Measurements from ENCODE around the gene WWP2.

The WWP2 gene

DNA sequence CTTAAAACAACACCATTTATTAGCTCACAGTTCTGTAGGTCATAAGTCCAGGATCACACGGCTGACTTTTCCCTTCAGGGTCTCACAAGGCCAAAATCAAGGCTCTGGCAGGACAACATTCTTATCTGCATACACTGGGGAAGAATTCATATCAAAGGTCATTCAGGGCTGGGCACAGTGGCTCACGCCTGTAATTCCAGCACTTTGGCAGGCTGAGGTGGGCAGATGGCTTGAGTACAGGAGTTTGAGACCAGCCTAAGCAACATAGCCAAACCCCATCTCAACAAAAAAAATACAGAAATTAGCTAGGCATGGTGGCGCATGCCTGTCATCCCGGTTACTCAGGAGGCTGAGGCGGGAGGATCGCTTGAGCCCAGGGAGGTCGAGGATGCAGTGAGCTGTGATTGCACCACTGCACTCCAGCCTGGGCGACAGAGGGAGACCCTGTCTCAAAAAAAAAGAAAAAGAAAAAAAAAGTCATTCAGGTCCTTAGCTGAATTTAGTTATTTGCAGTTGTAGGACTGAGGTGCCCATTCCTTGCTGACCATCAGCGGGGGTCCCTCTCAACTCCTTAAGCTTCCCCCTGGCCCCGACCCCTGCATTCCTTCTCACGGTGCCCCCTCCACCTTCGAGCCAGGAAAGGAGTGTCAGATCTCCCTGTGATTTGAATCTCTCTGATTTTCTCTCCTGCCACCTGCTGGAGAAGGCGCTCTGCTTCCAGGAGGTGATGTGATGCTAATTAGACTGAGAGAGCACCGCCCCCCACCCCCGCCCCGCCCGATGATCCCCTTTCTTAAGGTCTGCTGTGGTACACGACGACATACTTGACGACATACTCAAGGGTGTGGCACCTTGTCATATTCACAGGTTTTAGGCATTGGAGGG is 97.2 kb downstream of the WWP2 start:
- FAIRE-seq = no peak

DNA sequence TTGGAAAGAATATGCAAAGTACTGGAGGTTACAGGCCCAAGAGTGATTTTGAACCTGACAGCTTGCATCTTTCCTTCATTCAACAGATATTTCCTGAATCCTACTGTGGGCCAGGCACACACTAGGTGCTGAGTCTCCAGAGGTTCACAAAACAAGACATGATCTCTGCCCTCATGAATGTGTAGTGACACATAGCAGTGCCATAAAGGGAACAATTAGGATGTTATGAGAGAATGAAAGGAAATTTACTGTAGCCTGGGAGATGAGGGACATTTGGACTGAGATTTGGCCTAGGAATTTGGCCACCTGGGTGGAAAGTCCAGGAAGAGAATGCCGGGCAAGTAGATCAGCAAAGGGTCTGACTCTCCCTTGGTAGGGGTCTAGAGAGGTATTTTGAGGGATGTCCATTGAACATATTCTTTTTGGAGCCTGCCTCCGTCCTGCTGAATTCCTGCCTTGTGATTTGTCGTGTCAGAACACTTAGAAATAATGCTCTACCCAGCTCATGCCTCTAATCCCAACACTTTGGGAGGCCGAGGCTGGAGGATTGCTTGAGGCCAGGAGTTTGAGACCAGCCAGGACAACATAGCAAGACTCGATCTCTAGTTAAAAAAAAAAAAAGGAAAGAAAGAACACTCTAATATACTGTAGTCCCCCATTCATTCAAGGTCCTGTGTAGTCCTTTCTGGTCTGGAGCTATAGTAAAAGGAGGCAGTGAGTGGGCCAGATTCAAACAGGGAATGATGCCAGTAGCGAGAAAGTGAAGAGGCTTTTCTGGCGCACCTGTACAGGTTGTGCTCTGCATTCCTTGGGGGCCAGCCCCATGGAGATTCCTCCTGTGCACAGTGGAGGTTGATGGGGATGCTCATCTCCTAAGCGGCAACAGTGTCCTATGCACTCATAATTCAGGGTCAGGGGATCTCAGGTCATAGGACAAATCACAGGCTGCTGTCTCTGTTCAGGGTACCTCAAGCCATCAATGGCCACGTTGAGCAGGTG is 98.4 kb downstream of the WWP2 start:
- no peak for FAIRE-seq

- no peak for FAIRE-seq
These were observed 99.3 kb downstream of the WWP2 start for GRCh38 chr16:69861292-69862030.

- no peak for FAIRE-seq
These were observed 101.5 kb downstream of the WWP2 start for GRCh38 chr16:69863401-69864281.

DNA sequence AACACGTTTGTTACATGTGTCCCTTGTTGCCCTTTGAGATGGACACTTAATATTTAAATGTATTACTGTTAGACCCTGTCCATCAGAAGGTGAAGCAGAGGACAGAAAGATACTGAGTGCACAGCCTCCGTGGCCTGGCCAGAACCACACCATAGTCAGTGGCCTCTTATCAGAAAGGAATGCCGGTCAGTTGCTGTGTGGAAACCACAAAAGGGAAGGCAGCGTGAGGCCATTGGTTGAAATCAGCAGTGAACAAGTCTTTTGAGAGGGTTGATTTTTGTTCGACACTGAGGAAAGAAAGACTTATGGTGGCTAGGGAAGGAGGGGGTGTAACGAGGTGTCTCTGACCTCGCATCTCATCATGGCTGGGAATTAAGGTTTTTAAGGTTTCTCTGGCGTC is 103.6 kb downstream of the WWP2 start:
- no peak for FAIRE-seq

DNA sequence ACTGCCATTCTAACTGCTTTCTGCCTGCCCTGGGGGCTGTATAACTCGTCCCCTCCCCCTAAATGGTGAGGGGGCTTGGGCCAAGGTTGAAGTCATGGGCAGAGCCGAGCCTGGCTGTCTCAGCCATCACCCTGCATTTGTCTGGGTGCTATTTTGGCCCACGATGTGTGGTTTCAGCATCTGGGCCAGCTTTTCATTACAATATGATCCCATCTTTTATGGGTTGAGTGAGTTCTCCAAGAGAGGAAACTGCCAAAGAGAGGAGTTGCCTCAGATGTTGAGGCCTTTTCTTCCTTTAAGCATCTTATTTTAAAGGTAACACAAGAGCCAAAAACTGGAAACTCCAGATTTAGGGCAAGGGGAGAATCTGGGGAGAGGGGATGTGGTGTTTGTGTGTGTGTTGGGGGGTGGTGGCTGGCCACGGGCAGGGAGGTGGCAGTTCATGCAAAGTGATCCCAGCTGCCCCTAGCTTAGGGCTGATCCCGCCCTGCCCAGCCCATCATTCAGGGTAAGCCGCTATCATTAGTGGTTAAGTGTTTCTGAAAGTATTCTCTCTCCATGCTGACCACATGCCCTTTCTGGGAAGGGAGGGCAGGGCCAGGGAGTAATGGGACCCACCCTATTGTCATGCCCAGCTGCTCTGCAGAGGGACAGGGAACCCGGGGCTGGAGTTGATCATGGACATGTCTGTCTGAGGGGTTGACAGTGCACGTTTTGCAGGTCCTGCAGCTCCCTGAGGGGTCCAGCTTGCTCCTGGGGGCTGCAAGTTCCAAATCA is 105.8 kb downstream of the WWP2 start:
- FAIRE-seq = no peak

DNA sequence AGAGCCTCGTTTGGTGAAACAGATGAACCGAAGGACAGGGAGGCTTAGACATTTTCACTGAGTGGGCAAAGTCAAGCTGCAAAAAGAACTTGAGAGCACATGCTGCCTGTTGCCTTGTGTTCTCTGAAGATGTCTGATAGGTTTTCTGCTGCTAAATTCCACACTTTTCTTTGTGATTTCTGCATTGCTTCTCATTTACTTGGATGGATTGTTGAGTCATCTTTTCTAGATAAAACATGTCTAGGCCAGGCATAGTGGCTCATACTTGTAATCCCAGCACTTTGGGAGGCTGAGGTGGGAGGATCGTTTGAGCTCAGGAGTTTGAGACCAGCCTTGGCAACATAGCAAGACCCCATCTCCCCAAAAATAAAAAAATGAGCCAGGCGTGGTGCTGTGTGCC is 108.6 kb downstream of the WWP2 start:
- FAIRE-seq = no peak

DNA sequence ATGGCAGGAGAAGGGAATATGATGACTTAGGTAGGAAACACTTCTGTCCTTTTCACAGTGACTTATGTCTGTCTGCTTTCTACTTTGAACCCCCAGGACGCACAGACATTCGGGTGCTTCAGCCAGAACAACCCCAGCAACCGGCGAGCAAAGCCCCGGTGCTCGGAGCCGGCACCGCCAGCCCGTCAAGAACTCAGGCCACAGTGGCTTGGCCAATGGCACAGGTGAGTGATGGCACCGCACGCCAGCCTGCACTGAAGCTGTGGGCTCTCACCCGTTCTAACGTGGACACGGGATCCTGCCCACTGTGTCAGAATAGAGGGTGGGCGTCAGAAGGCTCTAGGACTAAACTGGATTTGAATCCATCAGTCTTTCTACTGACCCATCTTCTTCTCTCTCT is 109.6 kb downstream of the WWP2 start:
- FAIRE-seq = no peak

DNA sequence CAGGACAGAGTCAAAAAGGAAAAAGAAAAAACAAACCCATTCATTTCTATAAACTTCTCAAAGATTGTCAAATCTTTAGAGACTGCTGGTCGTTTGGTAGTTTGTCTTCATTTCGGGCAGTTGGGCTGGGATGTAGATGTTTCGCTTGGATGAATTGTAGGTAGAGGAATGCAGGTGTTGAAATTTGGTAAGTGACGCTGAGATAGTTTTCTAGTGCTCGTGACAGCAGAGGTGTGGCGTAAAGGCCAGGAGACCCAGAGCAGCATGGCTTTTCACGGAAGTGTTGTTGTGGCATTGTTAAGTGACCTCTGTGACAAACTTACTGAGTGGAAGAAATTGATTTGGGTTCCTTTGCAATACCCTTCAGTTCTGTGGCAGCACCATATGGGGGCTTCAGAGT is 110.8 kb downstream of the WWP2 start:
- no peak for FAIRE-seq

- no peak for FAIRE-seq
These were observed 111.7 kb downstream of the WWP2 start for GRCh38 chr16:69873783-69874182.

- FAIRE-seq = no peak
These were observed 112.1 kb downstream of the WWP2 start for GRCh38 chr16:69874271-69874670.

GRCh38 chr16:69880640-69881133 is 118.6 kb downstream of the WWP2 start:
- no peak for FAIRE-seq

DNA sequence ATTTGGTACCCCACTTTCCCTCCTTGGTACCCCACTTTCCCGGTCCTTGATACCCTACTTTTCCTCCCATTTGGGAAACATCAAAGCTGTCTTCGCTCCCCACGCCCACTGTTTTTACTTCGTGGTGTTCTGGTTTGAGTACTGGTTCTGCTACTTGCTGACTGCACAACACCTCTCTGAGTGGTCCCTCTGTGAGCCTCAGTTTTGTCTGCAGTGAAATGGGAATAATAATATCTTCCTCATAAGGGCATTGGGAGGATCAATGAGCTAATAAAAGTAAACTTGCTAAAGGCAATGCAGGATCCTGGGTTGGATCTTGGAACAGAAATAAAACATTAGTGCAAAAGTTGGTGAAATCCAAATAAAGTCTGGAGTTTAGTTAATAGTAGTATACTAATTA is 119.0 kb downstream of the WWP2 start:
- no peak for FAIRE-seq

- FAIRE-seq = no peak
These were observed 121.6 kb downstream of the WWP2 start for GRCh38 chr16:69883744-69884143.

DNA sequence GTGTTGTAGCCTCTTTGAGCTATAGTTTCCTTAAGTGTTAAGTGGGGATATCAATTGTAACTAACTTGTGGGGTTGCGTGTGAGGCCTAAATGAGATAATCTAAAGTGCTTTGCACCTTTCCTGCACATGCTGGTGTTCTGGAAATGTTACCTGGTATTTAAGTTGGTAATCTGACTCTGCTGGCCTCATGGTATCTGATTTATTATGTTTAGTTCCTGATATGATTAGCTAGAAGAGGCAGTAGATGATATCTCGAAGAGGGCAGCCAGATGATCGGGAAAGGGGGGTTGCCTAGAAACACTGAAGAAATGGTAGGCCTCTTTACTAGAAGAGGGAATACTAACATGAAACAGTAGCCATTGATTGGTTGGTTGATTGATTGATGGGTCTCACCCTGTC is 123.6 kb downstream of the WWP2 start:
- FAIRE-seq = no peak

GRCh38 chr16:69886726-69887125 is 124.6 kb downstream of the WWP2 start:
- FAIRE-seq = no peak

GRCh38 chr16:69888005-69888590 is 126.0 kb downstream of the WWP2 start:
- no peak for FAIRE-seq

- FAIRE-seq = no peak
These were observed 127.3 kb downstream of the WWP2 start for GRCh38 chr16:69889295-69889964.

- FAIRE-seq = no peak
These were observed 128.2 kb downstream of the WWP2 start for GRCh38 chr16:69890114-69890891.

Measured in colon (tissue), 2 donors.